KMS-11 (cell line): ENCODE measurements around the gene POLL.

Experiments
- H2AFZ ChIP-seq: fragments of 200-600 bp; sonication (generic); 2 replicates; pipeline ENCODE4 v1.6.1; 2016; ENCODE audit warnings: antibody characterized with exemption, mixed run types, low read depth
- H3K27ac ChIP-seq: fragments of 200-600 bp; sonication (generic); 2 replicates; pipeline ENCODE4 v1.6.1; 2016; ENCODE audit warnings: mild to moderate bottlenecking, mixed run types
- H3K27me3 ChIP-seq: fragments of 200-600 bp; sonication (generic); 2 replicates; pipeline ENCODE4 v1.6.1; 2017; ENCODE audit warnings: mild to moderate bottlenecking, low read depth, mixed run types, moderate library complexity; ENCODE audit not compliant: insufficient read depth
- H3K36me3 ChIP-seq: fragments of 200-600 bp; sonication (generic); 2 replicates; pipeline ENCODE4 v1.6.1; 2017; ENCODE audit warnings: mild to moderate bottlenecking, mixed run types; ENCODE audit not compliant: insufficient read depth
- H3K4me1 ChIP-seq: fragments of 200-600 bp; sonication (generic); 2 replicates; pipeline ENCODE4 v1.6.1; 2016; ENCODE audit warnings: mild to moderate bottlenecking, low read depth, mixed run types; ENCODE audit not compliant: poor library complexity, severe bottlenecking
- H3K4me2 ChIP-seq: fragments of 200-600 bp; sonication (generic); 2 replicates; pipeline ENCODE4 v1.7.0; 2016; ENCODE audit warnings: mild to moderate bottlenecking, mixed run types
- H3K4me3 ChIP-seq: fragments of 200-600 bp; sonication (generic); IDR thresholded peaks from 2 replicates; pipeline ENCODE4 v1.6.1; 2017; ENCODE audit warnings: low read depth, low read length, mixed read lengths; ENCODE audit not compliant: insufficient read depth
- H3K79me2 ChIP-seq: fragments of 200-600 bp; sonication (generic); 2 replicates; pipeline ENCODE4 v1.6.1; 2016; ENCODE audit warnings: low read depth, mixed run types; ENCODE audit not compliant: insufficient read depth
- H3K9ac ChIP-seq: fragments of 200-600 bp; sonication (generic); 2 replicates; pipeline ENCODE4 v1.6.1; 2016; ENCODE audit warnings: mild to moderate bottlenecking, mixed run types
- H4K20me1 ChIP-seq: fragments of 200-600 bp; sonication (generic); 2 replicates; pipeline ENCODE4 v1.6.1; 2016; ENCODE audit warnings: mild to moderate bottlenecking, mixed run types; ENCODE audit not compliant: insufficient read depth
- TF ChIP-seq, protein P1 (sequence below): fragments of 200-600 bp; sonication (generic); conservative IDR thresholded peaks from 2 replicates; pipeline ENCODE4 v1.6.1; 2017; ENCODE audit warnings: low read depth, mild to moderate bottlenecking, antibody characterized with exemption, low read length, moderate library complexity, mixed read lengths

POLL gene

DNA sequence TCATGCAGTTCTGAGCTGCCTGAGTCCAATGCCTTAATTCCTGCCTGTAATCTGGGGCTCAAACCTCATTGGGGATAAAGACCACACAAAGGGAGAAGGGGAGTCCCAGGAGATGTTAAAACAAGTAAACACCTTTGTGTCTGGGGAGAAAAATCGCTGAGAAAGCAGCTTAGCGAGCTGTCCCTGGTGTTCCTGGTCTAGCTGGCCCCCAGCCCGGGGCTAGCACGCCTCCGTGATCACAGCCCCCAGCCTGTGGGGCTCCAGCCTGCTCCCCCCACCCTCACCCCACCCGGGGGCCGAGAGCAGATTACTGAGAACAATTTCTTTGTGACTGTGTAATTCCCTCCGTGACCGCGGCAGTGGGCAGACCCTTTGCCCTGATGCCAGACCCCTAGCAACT lies 24.8 kb upstream of the POLL start:
- H3K36me3 ChIP-seq = no peaks in the 10 kb centered on the region
- TF ChIP-seq, protein P1, sequence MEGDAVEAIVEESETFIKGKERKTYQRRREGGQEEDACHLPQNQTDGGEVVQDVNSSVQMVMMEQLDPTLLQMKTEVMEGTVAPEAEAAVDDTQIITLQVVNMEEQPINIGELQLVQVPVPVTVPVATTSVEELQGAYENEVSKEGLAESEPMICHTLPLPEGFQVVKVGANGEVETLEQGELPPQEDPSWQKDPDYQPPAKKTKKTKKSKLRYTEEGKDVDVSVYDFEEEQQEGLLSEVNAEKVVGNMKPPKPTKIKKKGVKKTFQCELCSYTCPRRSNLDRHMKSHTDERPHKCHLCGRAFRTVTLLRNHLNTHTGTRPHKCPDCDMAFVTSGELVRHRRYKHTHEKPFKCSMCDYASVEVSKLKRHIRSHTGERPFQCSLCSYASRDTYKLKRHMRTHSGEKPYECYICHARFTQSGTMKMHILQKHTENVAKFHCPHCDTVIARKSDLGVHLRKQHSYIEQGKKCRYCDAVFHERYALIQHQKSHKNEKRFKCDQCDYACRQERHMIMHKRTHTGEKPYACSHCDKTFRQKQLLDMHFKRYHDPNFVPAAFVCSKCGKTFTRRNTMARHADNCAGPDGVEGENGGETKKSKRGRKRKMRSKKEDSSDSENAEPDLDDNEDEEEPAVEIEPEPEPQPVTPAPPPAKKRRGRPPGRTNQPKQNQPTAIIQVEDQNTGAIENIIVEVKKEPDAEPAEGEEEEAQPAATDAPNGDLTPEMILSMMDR = no peak
- no peaks in the 10 kb centered on the region for H4K20me1 ChIP-seq

DNA sequence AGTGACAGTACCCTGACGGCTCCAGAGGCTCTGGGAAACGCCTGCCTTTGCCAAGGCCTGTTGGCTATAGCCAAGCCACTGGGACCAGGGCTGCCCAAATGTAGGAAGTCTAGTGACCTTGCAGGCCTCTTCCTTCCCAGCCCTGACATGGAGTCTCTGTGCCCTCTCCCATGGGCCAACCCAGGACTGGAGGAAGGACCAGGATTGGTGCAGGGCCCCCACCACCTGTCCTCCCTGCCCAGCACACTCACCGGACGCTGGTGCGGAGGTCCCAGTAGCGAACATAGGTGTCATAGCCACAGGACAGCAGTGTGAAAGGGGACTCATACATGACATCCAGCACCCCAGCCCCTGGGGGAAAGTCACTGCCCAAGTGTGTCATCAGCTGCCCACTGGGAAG lies 24.0 kb upstream of the POLL start:
- TF ChIP-seq, protein P1 = no peak
- Histone ChIP-seq H3K79me2 (no peaks in the 10 kb centered on the region), H2AFZ (no peak overlapping the region), H3K27me3 (no peaks in the 10 kb centered on the region), H3K36me3 (no peaks in the 10 kb centered on the region), H3K27ac (no peak overlapping the region), H3K4me3 (no peak overlapping the region), H3K4me2 (no peak overlapping the region), H3K9ac (no peak overlapping the region), H4K20me1 (no peaks in the 10 kb centered on the region), H3K4me1 (no peaks in the 10 kb centered on the region)

More for the DNA sequence above, 24.8 kb upstream of the POLL start:
- Histone ChIP-seq H3K4me2 (no peak overlapping the region), H3K27me3 (no peaks in the 10 kb centered on the region), H3K9ac (no peak overlapping the region), H3K79me2 (no peaks in the 10 kb centered on the region), H2AFZ (no peak overlapping the region), H3K4me3 (no peak overlapping the region), H3K4me1 (no peaks in the 10 kb centered on the region), H3K27ac (no peak overlapping the region)

DNA sequence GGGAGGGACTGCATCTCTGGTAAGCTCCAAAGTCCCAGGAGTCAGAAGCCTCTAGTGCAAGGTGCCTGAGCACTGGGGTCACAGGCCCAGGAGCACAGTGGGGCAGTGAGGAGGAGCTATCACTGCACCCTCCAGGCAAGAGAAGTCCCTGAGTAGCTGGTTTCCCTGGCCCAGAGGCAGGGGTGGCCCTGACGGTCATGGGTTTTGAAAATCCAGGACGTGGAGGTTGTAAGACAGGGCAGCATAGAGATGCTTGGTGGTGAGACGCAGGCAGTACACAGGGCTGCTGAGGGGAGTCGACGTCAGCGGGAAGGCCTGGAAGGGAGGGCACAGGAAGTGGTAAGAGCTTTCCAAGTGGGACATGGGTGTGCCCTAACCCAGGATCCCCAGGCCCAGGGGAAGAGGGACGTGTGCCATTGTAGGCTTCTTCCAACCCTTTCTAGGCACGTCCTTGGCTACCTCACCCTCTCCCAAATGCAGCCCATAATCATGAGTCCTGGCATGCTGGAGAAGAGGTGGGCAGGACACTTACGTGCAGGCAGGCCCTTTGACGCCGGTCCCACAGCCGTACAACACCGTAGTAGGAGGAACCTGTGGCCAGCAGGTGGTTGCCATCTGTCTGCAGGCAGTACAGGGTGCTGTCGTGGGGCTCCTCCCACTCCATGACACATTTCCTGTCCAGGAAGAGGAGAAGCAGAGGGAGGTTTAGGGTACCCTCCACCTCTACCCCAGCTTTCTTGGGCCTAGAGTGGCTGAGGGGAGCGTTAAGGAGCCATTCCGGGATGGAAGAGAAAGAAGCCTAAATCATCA lies 23.2 kb upstream of the POLL start:
- Histone ChIP-seq H3K36me3 (no peaks in the 10 kb centered on the region), H3K9ac (no peak overlapping the region), H3K4me1 (no peaks in the 10 kb centered on the region), H3K79me2 (no peaks in the 10 kb centered on the region), H4K20me1 (no peaks in the 10 kb centered on the region), H3K27ac (no peak overlapping the region), H3K4me2 (no peak overlapping the region), H3K27me3 (no peaks in the 10 kb centered on the region), H3K4me3 (no peak overlapping the region), H2AFZ (no peak overlapping the region)
- TF ChIP-seq, protein P1 = no peak

DNA sequence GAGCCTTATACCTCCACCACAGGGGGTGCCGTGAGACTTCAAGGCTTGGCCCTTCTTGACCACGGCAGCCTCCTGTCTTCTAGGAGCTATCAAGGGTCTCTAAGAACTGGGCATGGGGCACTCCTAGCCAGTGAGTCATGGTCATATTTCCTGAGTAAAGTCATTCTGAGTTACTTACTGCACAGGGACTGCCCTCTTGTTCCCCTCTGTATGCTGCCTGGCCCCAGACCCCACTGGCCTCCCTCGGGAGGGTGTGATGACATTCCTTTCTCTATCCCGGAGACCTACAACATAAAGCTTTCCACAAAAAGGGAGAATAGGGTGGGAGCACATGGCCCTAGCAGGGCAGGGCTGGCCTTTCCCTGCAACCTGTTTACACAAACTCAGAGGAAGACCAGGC lies 21.4 kb upstream of the POLL start:
- H3K27me3 ChIP-seq = no peaks in the 10 kb centered on the region
- no peak overlapping the region for H3K4me2 ChIP-seq
- no peaks in the 10 kb centered on the region for H3K4me1 ChIP-seq
- H3K27ac ChIP-seq = no peak overlapping the region
- TF ChIP-seq, protein P1 = no peak
- no peaks in the 10 kb centered on the region for H3K36me3 ChIP-seq
- no peak overlapping the region for H3K9ac ChIP-seq
- no peak overlapping the region for H3K4me3 ChIP-seq
- no peaks in the 10 kb centered on the region for H4K20me1 ChIP-seq
- H3K79me2 ChIP-seq = no peaks in the 10 kb centered on the region
- H2AFZ ChIP-seq = no peak overlapping the region
